Kidney epithelial cell (primary cell): Measurements from ENCODE around the gene C5orf34. TPM values are rescaled to one million over a fixed set of nuclear protein-coding genes. Genes with fewer than 3 reads are reported as not detected.

ENCODE experiments used
- DNase-seq: peaks from one replicate; pipeline ENCODE4 v3.0.0-alpha.2; 2010; ENCODE audit warnings: low read depth
- H3K27me3 ChIP-seq: 2 replicates; pipeline ENCODE4 v1.6.0; 2011; ENCODE audit warnings: low read length; ENCODE audit not compliant: control insufficient read depth, insufficient read depth
- H3K36me3 ChIP-seq: 2 replicates; pipeline ENCODE4 v1.5.1; 2011; ENCODE audit warnings: low read length; ENCODE audit not compliant: control insufficient read depth, insufficient read depth
- H3K4me3 ChIP-seq: 2 replicates; pipeline ENCODE4 v1.5.1; 2011; ENCODE audit warnings: low read depth, mild to moderate bottlenecking, control low read depth, low read length
- total RNA-seq: library from RNA; depleted of rRNA; stranded (reverse); fragments of >200 nt; gene quantifications from 2 replicates; pipeline ENCODE4 v1.2.3, GENCODE V29; 2015
- TF ChIP-seq, protein P1 (sequence below): IDR thresholded peaks from 2 replicates; pipeline ENCODE4 v1.5.1; 2011; ENCODE audit warnings: mild to moderate bottlenecking, moderate library complexity, low read length, control low read depth, inconsistent platforms; ENCODE audit not compliant: insufficient read depth, poor library complexity, severe bottlenecking

Gene C5orf34
- total RNA-seq, 1 donor from 2014 or later: 0.38 TPM

DNA sequence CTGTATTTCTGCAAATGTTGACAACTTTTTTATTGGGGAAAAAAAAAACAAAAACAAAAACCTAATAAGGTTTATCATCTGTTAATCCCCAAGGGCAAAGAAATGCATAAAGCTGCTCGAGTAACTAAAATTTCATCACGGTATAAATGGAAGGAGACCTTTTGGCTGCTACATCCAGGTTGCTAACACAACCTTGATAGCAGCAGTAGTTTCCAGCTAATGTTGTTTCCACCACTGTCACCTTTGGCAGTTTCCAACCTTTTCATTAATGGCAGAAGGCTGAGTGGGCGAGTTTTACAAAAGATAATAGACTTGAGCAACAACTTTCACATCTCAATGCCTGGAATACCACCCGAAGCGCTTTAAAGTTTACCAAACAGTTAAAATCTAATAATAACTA lies 33.4 kb upstream of the C5orf34 start:
- H3K36me3 ChIP-seq: no peaks in the 10 kb centered on the region
- no peak for DNase-seq
- TF ChIP-seq, protein P1, sequence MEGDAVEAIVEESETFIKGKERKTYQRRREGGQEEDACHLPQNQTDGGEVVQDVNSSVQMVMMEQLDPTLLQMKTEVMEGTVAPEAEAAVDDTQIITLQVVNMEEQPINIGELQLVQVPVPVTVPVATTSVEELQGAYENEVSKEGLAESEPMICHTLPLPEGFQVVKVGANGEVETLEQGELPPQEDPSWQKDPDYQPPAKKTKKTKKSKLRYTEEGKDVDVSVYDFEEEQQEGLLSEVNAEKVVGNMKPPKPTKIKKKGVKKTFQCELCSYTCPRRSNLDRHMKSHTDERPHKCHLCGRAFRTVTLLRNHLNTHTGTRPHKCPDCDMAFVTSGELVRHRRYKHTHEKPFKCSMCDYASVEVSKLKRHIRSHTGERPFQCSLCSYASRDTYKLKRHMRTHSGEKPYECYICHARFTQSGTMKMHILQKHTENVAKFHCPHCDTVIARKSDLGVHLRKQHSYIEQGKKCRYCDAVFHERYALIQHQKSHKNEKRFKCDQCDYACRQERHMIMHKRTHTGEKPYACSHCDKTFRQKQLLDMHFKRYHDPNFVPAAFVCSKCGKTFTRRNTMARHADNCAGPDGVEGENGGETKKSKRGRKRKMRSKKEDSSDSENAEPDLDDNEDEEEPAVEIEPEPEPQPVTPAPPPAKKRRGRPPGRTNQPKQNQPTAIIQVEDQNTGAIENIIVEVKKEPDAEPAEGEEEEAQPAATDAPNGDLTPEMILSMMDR: no peak
- H3K27me3 ChIP-seq: no peaks in the 10 kb centered on the region
- H3K4me3 ChIP-seq: no peak overlapping the region

GRCh38 chr5:43547532-43547931 lies 32.6 kb upstream of the C5orf34 start:
- Histone ChIP-seq H3K4me3 (no peak overlapping the region), H3K36me3 (no peaks in the 10 kb centered on the region), H3K27me3 (no peaks in the 10 kb centered on the region)
- TF ChIP-seq, protein P1: no peak
- DNase-seq: no peak

DNA sequence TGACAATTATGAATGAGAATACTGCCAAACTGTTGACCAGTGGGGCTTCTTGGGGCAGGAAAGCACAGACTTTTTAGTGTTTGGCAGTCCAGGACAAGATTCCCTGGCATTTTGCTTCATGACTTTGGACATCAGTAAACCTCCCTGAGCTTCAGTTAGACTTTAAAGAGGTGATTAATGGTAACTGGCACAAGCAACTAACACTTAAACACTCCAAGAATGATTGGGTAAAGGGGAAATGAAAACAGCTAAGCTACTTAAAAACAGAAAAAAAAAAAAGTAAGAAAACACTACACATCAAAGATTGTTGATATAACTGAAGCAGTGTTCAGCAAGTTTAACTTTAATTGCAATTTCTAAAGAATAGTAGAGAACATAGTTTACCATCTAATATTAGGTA lies 28.5 kb upstream of the C5orf34 start:
- no peaks in the 10 kb centered on the region for H3K36me3 ChIP-seq
- DNase-seq: no peak

DNA sequence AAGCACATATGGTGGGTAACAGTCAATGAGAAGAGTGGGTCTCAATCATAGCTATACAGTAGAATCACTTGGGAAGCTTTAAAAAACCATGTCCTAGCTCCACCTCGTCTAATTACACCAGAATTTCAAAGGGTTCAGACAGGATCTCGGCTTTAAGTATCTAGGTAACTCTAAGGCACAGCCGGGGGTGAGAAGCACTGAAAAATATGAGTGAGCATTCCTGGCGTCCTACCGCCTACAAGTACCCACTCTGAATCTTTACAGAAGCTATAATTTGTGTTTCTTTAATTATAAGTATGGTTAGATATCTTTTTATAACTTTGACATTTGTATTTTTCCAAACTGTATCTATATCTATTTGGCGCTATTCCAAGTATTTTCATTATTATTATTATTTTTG lies 25.8 kb upstream of the C5orf34 start:
- Histone ChIP-seq H3K4me3 (no peak overlapping the region), H3K36me3 (no peaks in the 10 kb centered on the region), H3K27me3 (no peaks in the 10 kb centered on the region)
- DNase-seq: no peak
- TF ChIP-seq, protein P1: no peak

More for the DNA sequence above, 28.5 kb upstream of the C5orf34 start:
- no peaks in the 10 kb centered on the region for H3K27me3 ChIP-seq
- no peak overlapping the region for H3K4me3 ChIP-seq
- TF ChIP-seq, protein P1: no peak

DNA sequence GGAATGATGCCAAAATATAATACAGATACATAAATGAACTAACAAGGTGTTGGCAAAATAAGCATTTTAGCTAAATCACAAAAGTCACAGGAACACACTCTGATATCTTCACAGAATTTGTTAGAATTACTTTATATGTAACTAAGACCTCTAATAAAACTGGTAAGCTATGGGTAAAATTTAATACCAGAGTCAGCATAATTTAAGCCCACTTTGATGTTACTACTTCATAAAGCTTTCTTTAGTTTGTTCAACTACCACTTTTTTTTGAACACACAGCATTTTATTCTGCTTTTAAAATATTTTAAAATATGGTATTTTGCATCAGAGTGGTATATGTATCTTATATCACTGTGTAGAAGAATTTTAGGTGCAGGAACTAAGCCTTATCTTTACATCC lies 22.0 kb upstream of the C5orf34 start:
- no peaks in the 10 kb centered on the region for H3K27me3 ChIP-seq
- no peak for DNase-seq
- TF ChIP-seq, protein P1: no peak
- no peak overlapping the region for H3K4me3 ChIP-seq
- peaks cover 1% of the 10 kb centered on the region for H3K36me3 ChIP-seq

- DNase-seq: no peak
- TF ChIP-seq, protein P1: no peak
- Histone ChIP-seq H3K4me3 (no peak overlapping the region), H3K27me3 (no peaks in the 10 kb centered on the region), H3K36me3 (peaks cover 3% of the 10 kb centered on the region)
Observed at GRCh38 chr5:43533646-43534045, 18.7 kb upstream of the C5orf34 start.
